Kidney (tissue), 14 donors: Measurements from ENCODE around the gene KCNIP3. TPM values are rescaled to one million over a fixed set of nuclear protein-coding genes. Genes with fewer than 3 reads are reported as not detected.

Source experiments
- DNase-seq, 5 donors: peaks; one replicate each; pipeline ENCODE4 v3.0.0-alpha.2; 2013 to 2020
- FAIRE-seq: peaks from 2 replicates; lab custom pipeline; 2012; peaks lifted over from hg19 to GRCh38; lab: Jason Lieb, UNC
- H3K27ac ChIP-seq, 2 donors: one replicate each; pipeline ENCODE4 v1.7.0; 2013; ENCODE audit warnings: low read depth in 2 of 2, low read length in 2 of 2, inconsistent platforms in 1 of 2
- H3K27me3 ChIP-seq: one replicate; pipeline ENCODE4 v1.7.1; 2013; ENCODE audit warnings: low read length, inconsistent platforms; ENCODE audit not compliant: control insufficient read depth, insufficient read depth
- H3K36me3 ChIP-seq, 3 donors: one replicate each; pipeline versions ENCODE4 v1.7.0 to v1.7.1; 2013; ENCODE audit warnings: low read length in 3 of 3, control low read depth in 1 of 3, inconsistent platforms in 1 of 3; ENCODE audit not compliant: insufficient read depth in 3 of 3, control insufficient read depth in 2 of 3
- H3K4me1 ChIP-seq, 3 donors: one replicate each; pipeline versions ENCODE4 v1.7.0 to v1.7.1; 2013; ENCODE audit warnings: low read length in 3 of 3, inconsistent platforms in 1 of 3, low read depth in 1 of 3; ENCODE audit not compliant: control insufficient read depth in 2 of 3, insufficient read depth in 2 of 3
- H3K4me3 ChIP-seq, 3 donors: one replicate each; pipeline versions ENCODE4 v1.7.0 to v1.8.1; 2013; ENCODE audit warnings: low read length in 3 of 3, control low read depth in 1 of 3, inconsistent platforms in 1 of 3
- H3K9ac ChIP-seq, 3 donors: one replicate each; pipeline versions ENCODE4 v1.7.0 to v1.7.1; 2013; ENCODE audit warnings: low read length in 3 of 3, control low read depth in 1 of 3, inconsistent platforms in 1 of 3
- H3K9me3 ChIP-seq, 3 donors: one replicate each; pipeline versions ENCODE4 v1.7.0 to v1.7.1; 2013; ENCODE audit warnings: low read length in 3 of 3, control low read depth in 1 of 3, inconsistent platforms in 1 of 3; ENCODE audit not compliant: control insufficient read depth in 2 of 3, insufficient read depth in 1 of 3
- CTCF ChIP-seq: IDR thresholded peaks from 3 replicates; pipeline ENCODE4 v1.5.1; 2012; ENCODE audit warnings: mild to moderate bottlenecking, moderate library complexity, borderline replicate concordance; ENCODE audit not compliant: insufficient read depth; ENCODE audit errors: extremely low read depth
- intact Hi-C: fragments of 100-400 bp; cut with DNase I; formaldehyde crosslinking; loops from one replicate; pipeline ENCODE4 v1.11.1; 2022
- polyA plus RNA-seq: library from polyadenylated mRNA; stranded (reverse); fragments of 350-450 nt; fragmentation: Illumina TruSeq; extraction: RNeasy Lipid Tissue Mini Kit (QIAGEN cat#74804); gene quantifications from one replicate; pipeline ENCODE4 v1.2.3, GENCODE V29; 2014; ENCODE audit warnings: low read depth, low replicate concordance; ENCODE audit not compliant: insufficient read depth
- total RNA-seq: library from RNA; stranded (reverse); fragmentation: NEBNext Ultra II Directional; extraction: Animal tissue kit (Norgen Biotek cat#: 25700); gene quantifications from one replicate; pipeline ENCODE4 v1.2.1, GENCODE V29; 2021
- donor health status: control.
- donor health status: control.
- donor health status: control.
- donor health status: control.
- donor health status: control.
- donor health status: DM: yes; HTN: yes; CAD: no.
- donor health status: Normal renal cell carcinoma (clear cell type).

Gene KCNIP3
- total and polyA plus RNA-seq, 2 donors from 2014 or later, result 14.8 to 27.6 TPM

DNA sequence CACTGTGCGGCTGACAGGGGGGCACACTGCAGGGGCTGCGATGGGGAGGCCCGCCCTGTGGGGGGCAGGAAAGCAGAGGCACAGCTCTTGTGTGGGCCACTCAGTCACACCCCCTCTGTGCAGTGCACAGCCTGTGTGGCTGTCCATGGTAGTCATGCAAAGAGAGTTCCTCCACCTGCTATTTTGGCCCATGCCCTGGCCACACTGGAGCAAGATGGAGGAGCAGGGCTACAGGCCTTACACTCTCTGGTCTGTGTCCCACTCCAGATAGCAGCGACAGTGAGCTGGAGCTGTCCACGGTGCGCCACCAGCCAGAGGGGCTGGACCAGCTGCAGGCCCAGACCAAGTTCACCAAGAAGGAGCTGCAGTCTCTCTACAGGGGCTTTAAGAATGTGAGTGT is 76.9 kb downstream of the KCNIP3 start:
- H3K9me3 ChIP-seq, result no peaks in the 10 kb centered on the region
- FAIRE-seq (no peak), DNase-seq (peak in 1 of 5 donors; percentile 40)
- intact Hi-C loops, result no loop called here
- no peak overlapping the region for H3K9ac ChIP-seq
- no peak overlapping the region for H3K27ac ChIP-seq
- H3K27me3 ChIP-seq, result no peaks in the 10 kb centered on the region
- H3K36me3 ChIP-seq, result no peaks in the 10 kb centered on the region
- H3K4me1 ChIP-seq, result no peaks in the 10 kb centered on the region
- H3K4me3 ChIP-seq, result no peak overlapping the region
- TF ChIP-seq CTCF, result no peak

- no peak for TF ChIP-seq CTCF
- H3K4me1 ChIP-seq, result no peaks in the 10 kb centered on the region
- no peak for FAIRE-seq
- no peak for DNase-seq
- intact Hi-C loops, result no loop called here
- no peaks in the 10 kb centered on the region for H3K9me3 ChIP-seq
- H3K27me3 ChIP-seq, result no peaks in the 10 kb centered on the region
- H3K9ac ChIP-seq, result no peak overlapping the region
- H3K36me3 ChIP-seq, result no peaks in the 10 kb centered on the region
- no peak overlapping the region for H3K27ac ChIP-seq
- H3K4me3 ChIP-seq, result no peak overlapping the region
Observed at GRCh38 chr2:95374451-95374920, 77.3 kb downstream of the KCNIP3 start.

- DNase-seq (peak in 1 of 5 donors; percentile 59), FAIRE-seq (no peak)
- no peaks in the 10 kb centered on the region for H3K4me1 ChIP-seq
- H3K9ac ChIP-seq, result no peak overlapping the region
- no peaks in the 10 kb centered on the region for H3K9me3 ChIP-seq
- no peak overlapping the region for H3K4me3 ChIP-seq
- H3K27ac ChIP-seq, result no peak overlapping the region
- intact Hi-C loops, result no loop called here
- H3K36me3 ChIP-seq, result no peaks in the 10 kb centered on the region
- no peak for TF ChIP-seq CTCF
- H3K27me3 ChIP-seq, result no peaks in the 10 kb centered on the region
Observed at GRCh38 chr2:95374921-95375471, 77.8 kb downstream of the KCNIP3 start.
